ENCODE data around the gene DDOST.

The DDOST gene

DNA sequence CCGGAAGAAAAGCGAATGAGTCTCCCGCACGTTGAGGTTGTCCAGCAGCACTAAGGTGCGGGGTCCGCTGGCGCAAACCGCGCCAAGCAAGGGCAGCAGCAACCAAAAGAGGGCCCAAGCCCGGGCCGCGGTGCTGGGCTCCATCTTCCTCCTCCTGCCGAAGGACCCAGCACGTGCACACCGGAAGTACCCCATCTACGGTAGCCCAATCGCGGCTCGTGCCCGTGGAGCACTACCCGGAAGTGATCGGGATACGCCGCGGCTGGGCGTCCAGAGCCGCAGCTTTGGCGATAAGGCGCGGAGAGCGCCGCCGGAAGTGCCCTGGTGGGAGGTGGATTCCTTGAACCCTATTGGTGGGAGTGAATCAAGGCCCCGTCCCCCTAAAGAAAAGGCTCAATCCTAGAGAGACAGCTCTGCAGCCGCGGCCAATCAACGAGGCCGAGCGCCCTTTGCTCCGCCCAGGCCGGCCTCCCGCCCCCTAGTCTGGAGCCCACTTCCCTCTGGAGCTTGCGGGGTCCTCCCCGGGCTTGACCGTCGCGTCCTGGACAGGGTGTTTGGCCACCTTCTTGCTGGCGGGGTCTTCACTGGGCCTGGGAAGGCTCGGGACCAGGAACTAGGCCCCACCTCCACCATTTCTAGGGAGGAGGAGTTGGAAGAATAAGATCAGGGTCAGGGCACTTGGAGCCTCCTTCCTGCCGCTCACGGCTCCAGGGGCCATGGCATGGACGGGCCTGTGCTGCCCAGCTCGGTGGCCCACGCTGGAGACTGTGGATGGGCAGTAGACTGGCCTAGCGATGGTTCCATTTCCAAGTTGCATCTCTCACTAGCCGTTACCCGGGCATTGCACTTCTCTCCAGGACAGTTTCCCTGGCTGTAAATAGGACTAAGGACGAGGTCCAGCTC is at the start of gene DDOST:
Gene DDOST (minus strand): TSS at position 163 of the 903 bp plus-strand sequence. CDS start 19 bp downstream, at position 144.
- peak; percentile 92 for DNase-seq (ENCODE audit: low read depth)

DNA sequence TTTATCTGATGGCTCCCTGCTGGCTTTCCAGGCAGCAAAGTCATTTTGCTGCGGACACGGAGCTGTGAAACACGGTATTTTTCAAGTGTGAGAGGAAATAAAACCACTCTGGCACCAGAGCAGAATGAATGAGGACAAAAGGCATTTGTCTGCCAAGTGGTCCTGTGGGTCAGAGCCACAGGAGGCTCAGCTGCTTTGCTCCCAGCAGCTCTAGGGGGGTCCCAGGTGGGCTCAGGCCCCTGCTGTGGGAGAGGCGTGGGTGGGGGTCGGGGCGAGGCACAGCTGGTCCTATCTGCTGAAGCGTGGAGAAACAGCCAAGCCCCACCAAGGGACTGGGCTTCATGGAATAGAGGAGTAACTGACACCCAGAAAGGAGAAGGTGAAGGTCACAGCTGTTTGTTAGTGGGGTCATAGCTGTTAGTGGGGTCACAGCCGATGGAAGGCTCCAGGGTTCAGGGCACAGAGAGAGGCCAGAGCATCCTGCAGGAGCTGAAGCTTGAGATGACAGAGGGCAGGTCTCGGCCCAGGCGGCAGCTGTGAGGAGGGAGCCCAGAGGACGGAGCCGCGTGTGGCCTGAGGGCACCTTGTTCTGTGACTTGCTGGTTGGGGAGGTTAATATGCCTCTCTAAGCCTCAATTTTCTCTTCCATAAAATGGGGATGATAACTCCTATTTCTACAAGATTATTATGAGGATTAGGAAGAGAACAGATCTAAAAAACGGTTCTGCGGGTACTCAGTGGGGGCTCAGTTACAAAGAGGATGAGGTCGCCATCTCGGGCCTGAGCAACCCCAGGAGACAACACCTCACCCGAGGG is 49.5 kb upstream of the DDOST start:
- DNase-seq (ENCODE audit: low read depth) = no peak

DNA sequence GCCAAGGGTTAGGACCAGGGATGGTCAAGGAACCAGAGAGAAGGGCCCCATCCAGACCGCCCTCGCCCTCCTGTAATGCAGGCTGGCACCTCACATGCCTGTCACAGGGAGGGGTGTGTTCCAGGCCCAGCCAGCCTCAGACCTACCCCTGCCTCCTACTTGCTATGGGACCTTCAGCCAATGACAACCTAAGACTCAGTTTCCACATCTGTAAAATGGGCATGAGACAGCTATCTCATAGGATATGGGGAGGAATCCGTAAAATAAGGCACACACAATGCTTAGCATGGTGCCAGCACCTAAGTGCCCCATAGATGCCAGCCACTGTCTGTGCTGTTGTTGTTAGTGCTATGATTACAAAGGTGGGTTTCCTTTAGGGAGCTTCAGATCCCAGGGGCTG is 48.7 kb upstream of the DDOST start:
- DNase-seq (ENCODE audit: low read depth) = no peak

DNA sequence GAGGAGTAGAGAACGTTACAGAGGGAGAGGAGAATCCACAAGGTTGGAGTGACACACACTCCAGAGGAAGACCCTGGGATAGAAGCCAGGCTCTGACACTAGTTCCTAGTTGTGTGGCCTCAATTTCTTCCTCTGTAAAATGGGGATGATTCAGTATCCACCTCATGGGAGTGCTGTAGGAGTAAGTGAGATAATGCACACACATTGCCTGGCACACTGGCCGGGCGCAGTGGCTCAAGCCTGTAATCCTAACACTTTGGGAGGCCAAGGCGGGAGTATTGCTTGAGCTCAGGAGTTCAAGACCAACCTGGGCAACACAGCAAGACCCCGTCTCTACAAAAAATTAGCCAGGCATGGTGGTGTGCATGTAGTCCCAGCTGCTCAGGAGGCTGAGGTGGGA is 47.7 kb upstream of the DDOST start:
- DNase-seq (ENCODE audit: low read depth) = no peak

DNA sequence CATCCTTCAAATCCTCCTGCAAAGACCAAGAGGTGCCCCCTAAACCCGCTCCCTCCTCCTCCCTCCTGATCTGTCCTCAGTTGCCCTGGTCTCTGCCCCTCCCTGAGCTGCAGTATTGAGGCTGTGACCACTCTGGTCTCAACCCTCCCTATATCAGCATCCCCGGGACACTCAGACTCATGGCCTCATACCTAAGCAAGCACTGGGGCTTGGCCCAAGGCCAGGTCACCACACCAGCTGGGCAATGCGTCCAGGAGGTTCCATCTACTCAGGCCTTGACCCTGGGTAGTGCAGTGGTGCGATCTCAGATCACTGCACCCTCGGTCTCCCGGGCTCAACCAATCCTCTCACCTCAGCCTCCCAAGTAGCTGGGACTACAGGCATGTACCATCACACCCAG is 46.9 kb upstream of the DDOST start:
- no peak for DNase-seq (ENCODE audit: low read depth)

DNA sequence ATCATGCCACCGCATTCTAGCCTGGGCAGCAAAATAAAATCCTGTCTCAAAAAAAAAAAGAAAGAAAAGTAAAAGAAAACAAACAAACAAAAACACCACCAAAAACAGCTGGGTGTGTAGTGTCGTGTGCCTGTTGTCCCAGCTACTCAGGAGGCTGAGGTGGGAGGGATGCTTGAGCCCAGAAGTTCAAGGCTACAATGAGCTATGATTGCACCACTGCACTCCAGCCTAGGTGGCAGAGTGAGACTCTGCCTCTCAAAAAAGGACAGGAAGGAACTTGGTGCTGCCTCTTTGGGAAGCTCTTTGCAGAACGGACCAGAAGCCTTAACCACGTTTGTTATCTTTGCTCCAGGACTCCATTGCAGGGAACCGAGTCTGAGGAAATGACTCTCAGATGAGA is 45.7 kb upstream of the DDOST start:
- no peak for DNase-seq (ENCODE audit: low read depth)

DNA sequence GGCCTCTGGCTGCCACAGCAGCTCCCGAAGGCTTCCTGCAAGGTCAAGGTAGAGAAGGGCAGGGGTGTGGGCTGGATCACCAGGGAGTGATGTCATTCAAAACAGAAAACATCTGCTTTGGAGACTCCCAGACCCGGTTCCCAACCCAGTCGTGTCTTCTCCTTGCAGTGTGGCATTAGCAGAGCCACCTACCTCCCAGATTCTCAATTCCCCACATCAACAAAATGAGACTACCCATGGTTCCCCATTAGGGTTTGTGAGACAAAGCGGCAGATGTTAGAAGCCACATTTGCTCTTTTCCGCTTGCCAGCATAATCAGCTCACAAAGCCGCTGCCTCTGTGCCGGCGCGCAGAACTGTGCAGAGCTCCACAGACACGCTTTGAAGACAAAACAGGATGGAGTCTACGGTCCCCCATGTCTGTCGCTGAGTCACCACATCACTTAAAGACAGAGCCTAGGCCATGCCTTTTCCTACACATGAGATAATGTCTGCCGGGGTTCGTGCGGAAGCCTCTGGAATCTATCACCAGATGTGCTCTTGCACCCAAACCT is 44.1 kb upstream of the DDOST start:
- no peak for DNase-seq (ENCODE audit: low read depth)

DNA sequence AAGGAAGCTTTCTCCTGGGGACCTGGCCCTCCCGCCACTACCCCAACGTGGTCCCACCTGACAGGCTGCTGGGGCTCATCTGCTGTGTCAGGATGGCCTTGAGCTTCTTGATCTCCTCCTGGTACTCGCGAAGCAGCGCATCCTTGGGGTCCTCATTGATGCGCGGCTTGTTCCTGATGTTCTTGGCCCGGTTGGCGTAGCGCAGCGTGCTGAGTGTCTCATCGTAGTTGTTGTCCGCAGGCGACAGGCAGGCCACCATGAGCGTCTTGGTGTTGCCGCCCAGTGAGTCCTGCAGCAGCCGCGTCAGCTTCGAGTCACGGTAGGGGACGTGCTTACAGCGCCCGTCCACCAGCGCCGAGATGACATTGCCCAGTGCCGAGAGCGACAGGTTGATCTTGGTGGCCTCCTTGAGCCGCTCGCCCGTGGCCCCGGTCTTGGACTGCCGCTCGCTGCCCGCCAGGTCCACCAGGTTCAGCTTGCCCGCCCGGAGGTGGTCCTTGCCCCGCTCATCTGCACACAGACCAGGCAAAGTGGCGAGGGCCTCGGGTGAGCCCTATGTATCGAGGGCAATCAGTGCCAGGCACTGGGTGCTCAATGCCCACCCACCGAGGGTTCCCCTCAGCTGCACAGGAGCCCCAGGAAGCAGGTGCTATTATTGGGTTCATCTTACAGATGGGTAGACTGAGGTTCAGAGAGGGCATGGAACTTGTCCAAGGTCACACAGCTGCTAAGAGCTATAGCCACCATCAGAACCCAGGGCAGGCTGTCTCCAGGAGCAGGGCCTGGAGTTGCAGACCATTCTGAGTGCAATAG is 43.4 kb upstream of the DDOST start:
- no peak for DNase-seq (ENCODE audit: low read depth)

DNA sequence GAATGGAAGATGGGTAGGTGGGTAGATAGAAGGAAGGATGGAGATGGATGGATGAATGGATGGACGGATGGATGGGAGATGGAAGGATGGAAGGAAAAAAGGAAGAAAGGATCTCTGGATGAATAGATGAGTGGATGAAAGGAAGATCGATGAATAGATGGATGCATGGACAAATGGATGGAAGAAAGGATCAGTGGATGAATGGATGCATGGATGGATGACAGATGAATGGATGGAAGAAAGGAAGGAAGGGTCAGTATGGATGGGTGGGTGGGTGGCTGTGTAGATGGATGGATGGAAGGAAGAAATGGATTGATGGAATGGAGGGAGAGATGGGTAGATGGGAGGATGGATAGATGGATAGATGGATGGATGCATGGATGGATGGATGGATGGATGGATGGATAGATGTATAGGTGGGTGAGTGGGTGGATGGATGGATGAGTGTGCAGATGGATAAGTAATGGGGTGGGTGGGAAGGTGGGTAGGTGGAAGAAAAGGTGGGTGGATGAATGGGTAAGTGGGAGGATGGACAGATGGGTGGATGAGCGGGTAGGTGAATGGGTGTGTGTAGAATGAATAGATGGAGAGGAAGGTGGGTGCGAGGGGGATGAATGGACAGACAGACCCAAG is 42.1 kb upstream of the DDOST start:
- DNase-seq (ENCODE audit: low read depth) = no peak

DNA sequence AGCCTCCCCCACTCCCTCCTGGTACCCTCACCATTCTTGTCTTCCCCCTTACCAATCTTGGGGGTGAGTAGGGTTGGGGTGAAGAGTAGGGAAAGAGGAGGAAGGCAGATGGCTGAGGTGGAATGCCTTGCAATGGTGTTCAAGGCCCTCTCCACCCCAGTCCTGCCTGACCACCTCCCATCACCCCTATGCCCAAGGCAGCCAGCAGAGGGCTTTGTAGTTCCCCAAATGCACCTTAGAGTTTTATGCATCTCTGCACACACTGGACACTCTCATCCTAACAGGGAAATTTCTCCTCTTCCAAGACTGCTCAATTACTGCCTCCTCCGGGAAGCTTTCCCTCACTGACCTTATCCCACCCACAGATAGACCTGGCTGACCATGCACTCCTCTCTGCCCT is 41.2 kb upstream of the DDOST start:
- no peak for DNase-seq (ENCODE audit: low read depth)

DNA sequence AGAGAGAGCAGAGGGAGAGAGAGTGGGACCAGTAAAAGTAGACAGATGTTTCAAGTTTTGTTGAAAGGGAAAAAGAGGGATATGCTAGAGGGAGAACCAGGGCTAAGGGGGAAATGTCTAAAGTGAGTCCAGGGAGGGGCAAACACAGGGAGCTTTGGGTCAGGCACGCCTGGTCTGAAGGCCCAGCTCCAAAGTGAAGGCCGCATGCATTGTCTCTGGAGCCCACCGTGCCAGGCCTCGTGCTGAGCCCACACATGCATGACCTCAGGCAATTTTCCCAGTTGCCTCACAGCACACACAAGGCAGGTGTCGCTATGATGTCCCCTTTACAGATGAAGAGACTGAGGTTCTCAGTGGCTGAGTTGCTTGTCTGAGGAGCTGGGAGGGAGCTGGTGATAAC is 40.7 kb upstream of the DDOST start:
- no peak for DNase-seq (ENCODE audit: low read depth)

DNA sequence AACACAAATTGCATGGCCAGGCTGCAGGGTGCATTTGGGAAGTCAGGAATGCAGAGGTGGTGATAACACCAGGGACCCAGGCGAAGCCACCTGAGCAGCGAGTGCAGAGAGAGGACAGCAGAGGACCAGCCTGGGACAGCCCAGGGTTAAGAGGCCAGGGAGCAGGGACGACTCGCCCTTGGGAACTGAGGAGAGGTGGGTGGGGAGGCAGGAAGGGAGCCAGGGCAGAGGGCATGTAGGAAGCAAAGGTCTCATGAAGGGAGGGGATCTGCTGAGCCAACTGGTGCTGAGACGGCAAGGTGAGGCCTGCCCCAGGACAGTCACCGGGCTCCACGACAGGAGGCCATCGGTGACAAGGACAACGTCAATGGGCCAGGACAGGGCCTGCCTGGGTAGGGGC is 40.3 kb upstream of the DDOST start:
- no peak for DNase-seq (ENCODE audit: low read depth)

DNA sequence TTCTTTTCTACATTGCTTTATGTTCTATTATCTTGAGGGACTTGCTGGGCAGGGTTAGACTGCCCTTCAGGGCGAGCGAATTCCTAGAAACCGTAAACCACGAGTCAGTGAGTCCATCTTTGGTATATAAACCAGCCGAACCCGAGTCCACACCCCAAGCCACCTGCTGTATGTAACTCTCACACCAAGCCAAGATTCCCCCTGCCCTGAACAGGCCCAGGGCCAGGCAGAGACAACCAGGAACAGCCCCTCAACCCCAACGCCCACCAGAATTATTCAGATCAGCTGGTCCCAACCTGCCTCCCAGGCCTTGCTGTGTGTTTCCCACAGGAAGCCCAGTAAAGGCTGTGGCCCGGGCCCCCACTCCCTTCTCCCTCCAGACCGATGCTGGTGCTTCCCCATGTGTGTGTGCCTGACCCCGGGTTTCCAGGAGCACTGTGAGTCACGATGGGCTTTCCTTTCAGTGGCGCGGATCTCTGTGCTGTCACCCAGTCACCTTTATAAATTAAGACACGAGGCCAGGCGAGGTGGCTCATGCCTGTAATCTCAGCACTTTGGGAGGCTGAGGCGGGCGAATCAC is 39.6 kb upstream of the DDOST start:
- no peak for DNase-seq (ENCODE audit: low read depth)

DNA sequence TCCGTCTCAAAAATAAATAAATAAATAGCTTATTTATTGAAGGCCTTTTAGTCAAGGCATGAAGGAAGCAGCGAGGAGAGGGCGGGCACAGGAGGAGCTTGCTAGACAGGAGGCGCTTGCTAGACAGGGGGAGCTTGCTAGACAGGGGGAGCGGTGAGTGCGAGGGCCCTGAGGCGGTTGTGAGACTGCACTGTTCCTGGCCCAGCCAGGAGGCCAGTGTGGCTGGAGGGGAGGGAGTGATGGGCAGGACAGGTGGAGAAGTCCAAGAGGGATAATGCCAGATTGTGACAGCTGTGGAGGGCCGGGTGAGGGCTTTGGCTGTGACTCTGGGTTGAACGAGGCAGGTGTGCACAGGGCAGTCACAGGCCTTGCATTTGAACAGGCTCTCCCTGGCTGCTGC is 38.4 kb upstream of the DDOST start:
- DNase-seq (ENCODE audit: low read depth) = no peak

DNA sequence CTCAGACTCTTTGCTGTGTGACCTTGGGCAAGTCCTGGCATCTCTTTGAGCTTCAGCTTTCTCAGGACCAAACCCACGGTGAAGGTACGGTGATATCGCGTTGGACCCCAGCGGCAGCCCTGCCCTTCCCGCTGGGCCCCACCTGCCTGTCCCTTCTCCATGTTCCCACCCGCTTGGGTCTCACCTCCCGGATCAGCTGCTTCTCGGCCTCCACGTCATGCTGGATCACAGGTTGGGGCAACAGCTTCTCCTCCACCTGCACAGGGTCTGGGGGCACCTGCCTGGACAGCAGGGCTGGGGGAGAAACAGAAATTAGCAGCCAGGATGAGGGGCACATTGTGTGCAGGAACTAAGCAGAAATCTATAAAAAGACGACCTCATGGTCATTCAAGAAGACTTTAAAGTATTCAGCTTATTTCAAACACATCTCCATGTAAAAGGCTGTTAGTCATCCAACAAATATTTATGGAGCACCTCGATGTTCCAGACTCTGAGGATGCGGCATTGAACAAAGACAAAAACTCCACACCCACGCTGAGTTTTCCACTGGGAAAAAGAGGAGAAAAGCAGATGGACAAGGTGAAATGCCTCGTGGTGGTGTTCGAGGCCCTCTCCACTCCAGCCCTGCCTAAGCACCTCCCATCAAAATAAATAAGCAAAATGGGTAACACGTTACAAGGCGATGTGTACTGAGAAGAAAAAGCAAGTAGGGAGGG is 37.2 kb upstream of the DDOST start:
- no peak for DNase-seq (ENCODE audit: low read depth)

DNA sequence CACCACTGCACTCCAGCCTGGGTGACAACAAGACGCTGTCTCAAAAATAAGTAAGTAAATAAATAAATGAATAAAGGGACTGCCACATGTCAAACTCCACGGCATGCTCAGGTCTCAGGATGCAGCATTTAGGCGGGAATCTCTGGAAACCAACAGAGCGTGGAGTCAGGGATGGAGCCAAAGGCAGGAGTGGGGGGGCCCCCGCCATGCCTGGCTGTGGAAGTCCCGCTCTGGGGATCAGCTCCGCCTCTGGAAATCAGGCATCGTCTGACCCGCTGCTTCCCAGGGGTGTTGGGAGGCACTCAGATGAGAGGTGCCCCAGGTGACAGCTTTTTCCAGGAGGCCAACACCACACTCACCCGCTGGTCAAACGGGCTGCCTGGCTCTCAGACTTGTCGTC is 36.4 kb upstream of the DDOST start:
- no peak for DNase-seq (ENCODE audit: low read depth)

DNA sequence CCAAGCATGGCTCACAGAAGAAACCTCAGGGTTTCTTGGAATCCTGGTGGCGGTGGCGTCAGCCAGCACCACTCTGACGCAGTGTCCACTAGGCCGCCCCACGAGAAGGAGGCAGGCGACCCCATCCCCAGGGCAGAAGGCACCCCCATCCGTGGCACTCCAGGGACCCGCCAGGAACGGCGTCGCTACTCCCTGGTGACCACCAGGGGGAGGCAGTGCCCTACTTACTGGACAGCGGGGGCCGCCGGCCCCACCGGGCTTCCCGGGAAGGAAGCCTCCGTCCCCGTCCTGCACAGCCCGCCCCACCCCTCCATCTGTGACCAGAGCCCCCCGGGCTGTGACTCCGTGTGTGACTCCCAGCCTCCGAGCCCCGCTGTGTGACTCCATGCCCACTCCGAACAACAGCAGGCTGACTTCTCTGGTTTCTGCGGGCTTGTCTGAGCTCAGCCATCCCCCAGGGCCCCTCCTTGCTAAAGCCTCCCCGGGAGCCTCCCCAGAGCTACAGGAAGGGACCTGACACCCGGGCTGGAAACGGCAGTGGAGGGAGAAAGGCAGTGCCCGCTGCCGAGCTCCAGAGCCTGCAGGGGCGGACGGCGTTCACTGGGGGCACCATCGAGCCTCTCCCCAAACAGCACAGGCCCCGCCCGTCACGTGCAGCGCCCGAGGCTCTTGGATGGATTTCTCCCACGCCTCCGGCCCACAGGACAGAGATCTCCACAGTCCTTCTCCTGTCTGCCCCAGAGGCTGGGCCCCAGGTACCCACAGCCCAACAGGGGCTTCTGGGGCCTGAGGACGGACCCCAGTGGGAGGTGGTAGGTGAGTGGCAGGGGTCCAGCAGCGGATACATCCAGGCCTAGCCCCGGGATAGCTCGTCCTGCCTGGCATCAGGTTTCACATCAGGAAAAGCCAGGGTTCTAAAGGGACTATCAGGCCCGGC is 35.5 kb upstream of the DDOST start:
- DNase-seq (ENCODE audit: low read depth) = peak; percentile 66

DNA sequence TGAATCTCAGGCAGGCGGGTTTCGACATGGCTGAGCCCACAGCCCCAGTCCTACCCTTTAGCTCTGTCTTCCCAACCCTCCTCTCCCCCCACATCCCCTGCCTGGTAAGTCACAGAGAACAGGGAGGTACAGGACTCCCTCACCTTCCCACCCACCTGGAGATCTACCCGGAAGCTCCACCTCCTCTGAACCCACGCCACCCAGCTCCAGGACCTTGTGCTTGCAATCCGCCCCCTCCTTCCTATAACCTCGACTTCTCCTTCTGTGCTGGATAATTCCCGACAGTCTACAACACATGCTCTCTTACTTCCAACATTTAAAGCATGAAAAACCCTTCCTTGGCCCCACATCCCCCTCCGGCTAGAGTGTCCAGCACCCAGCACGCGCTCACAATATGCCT is 34.3 kb upstream of the DDOST start:
- no peak for DNase-seq (ENCODE audit: low read depth)

DNA sequence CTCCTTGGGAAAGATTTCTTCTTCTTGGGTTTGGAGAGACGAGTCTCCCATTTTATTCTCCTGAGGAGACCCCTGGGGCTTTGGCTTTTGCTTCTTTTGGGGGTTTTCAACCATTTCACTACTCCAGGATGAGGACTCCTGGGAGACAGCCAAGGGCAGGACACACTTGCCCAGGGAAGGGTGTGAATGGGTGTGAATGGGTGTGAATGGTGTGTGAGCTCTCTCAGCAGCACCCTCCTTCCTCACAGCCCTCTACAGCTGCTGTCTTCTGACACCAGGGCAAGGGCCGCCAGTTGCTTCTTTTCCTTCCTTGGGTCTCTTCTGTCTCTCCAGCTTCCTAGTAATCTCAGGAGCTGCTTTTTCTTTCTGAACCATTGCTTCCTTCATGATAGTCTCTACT is 32.5 kb upstream of the DDOST start:
- no peak for DNase-seq (ENCODE audit: low read depth)

Measured in activated T-cell treated with anti-CD3 and anti-CD28 coated beads for 24 hours (primary cell).